HCT116 (cell line): ENCODE results near the gene CCL28. TPM values are rescaled to one million over a fixed set of nuclear protein-coding genes. Genes with fewer than 3 reads are reported as not detected.

ENCODE experiments used
- ATAC-seq: fragments of 200-7000 bp; cut with Tn5 transposase; 2 replicates; pipeline ENCODE4 v1.9.1; 2020; ENCODE audit warnings: mild to moderate bottlenecking, moderate library complexity
- BruUV-seq: library from RNA; stranded (reverse); fragments of 400-500 nt; replicated peaks from 2 replicates; lab custom pipeline; 2021; lab: Mats Ljungman, UMichigan
- CTCF ChIA-PET: fragments of 300-600 bp; sonication (Branson Sonifier 250); formaldehyde crosslinking; loops from one replicate; lab custom pipeline; 2021; ENCODE audit warnings: antibody characterized with exemption; lab: Charles Lee
- POLR2A ChIA-PET: fragments of 300-600, 350-600 bp; sonication (Branson Sonifier 250); formaldehyde crosslinking; loops from one replicate; lab custom pipeline; 2021; ENCODE audit warnings: antibody characterized with exemption; lab: Charles Lee
- RAD21 ChIA-PET, 2 experiments: fragments of 300-600 bp; sonication (Branson Sonifier 250); formaldehyde crosslinking; loops; one replicate each; lab custom pipeline; 2023; ENCODE audit warnings: low total read pairs in 2 of 2; ENCODE audit not compliant: uncharacterized antibody in 2 of 2, unreplicated experiment in 2 of 2, low non-redundant PET in 1 of 2; lab: Charles Lee
- DNase-seq: peaks from one replicate; pipeline ENCODE4 v3.0.0-alpha.2; 2010; ENCODE audit warnings: low read depth, low spot score
- H2AFZ ChIP-seq: fragments of 200-600 bp; shearing (Covaris generic), sonication (generic); 2 replicates; pipeline ENCODE4 v1.6.1; 2017; ENCODE audit warnings: low read depth, mixed run types, mixed read lengths, antibody characterized with exemption, low read length; ENCODE audit not compliant: poor library complexity, severe bottlenecking
- H3K27ac ChIP-seq: 2 replicates; pipeline ENCODE4 v1.5.1; 2012; ENCODE audit warnings: low read depth, low read length
- H3K27me3 ChIP-seq: fragments of 200-600 bp; sonication (generic); 2 replicates; pipeline ENCODE4 v1.6.1; 2016; ENCODE audit warnings: mixed run types, low read length, mixed read lengths; ENCODE audit not compliant: insufficient read depth
- H3K36me3 ChIP-seq, 2 experiments: fragments of 200-500 bp in 1 of 2; fragments of 200-600 bp in 1 of 2; sonication (Bioruptor generic) in 1 of 2; sonication (generic) in 1 of 2; 2 replicates each; pipeline versions ENCODE4 v1.5.1 to v1.6.1; 2014 to 2016; ENCODE audit warnings: low read length in 2 of 2, inconsistent platforms in 1 of 2, mixed read lengths in 1 of 2, mixed run types in 1 of 2; ENCODE audit not compliant: insufficient read depth in 2 of 2, control insufficient read depth in 1 of 2
- H3K4me1 ChIP-seq, 2 experiments: fragments of 200-600 bp in 1 of 2; sonication (generic) in 1 of 2; 2 replicates each; pipeline versions ENCODE4 v1.5.1 to v1.6.1; 2012 to 2017; ENCODE audit warnings: low read length in 2 of 2, inconsistent platforms in 1 of 2, mild to moderate bottlenecking in 1 of 2, mixed read lengths in 1 of 2, mixed run types in 1 of 2, moderate library complexity in 1 of 2; ENCODE audit not compliant: insufficient read depth in 2 of 2, control insufficient read depth in 1 of 2
- H3K4me2 ChIP-seq: fragments of 200-600 bp; sonication (generic); 2 replicates; pipeline ENCODE4 v1.6.1; 2017; ENCODE audit warnings: mixed run types, low read length, mixed read lengths
- H3K4me3 ChIP-seq, 2 experiments: fragments of 200-600 bp in 1 of 2; sonication (generic) in 1 of 2; replicated peaks in 1 of 2; 2 replicates each; pipeline ENCODE4 v1.5.1; 2011 to 2016; ENCODE audit warnings: low read length in 2 of 2, control low read depth in 1 of 2, low read depth in 1 of 2, mild to moderate bottlenecking in 1 of 2, mixed read lengths in 1 of 2, mixed run types in 1 of 2
- H3K79me2 ChIP-seq: fragments of 200-600 bp; sonication (generic); 2 replicates; pipeline ENCODE4 v1.6.1; 2017; ENCODE audit warnings: mild to moderate bottlenecking, mixed run types, low read length, moderate library complexity, mixed read lengths; ENCODE audit not compliant: insufficient read depth
- H3K9ac ChIP-seq: fragments of 200-600 bp; sonication (generic); 2 replicates; pipeline ENCODE4 v1.6.1; 2016; ENCODE audit warnings: low read length, mixed read lengths
- H3K9me2 ChIP-seq: fragments of 200-600 bp; sonication (generic), shearing (Covaris generic); 2 replicates; pipeline ENCODE4 v1.6.1; 2017; ENCODE audit warnings: mixed run types, mild to moderate bottlenecking, moderate library complexity; ENCODE audit not compliant: insufficient read depth
- H3K9me3 ChIP-seq, 2 experiments: fragments of 200-500 bp in 1 of 2; fragments of 200-600 bp in 1 of 2; sonication (Bioruptor generic) in 1 of 2; sonication (generic) in 1 of 2; 2 replicates each; pipeline ENCODE4 v1.6.1; 2014 to 2017; ENCODE audit warnings: low read length in 2 of 2, mixed read lengths in 2 of 2, inconsistent platforms in 1 of 2, low read depth in 1 of 2, mild to moderate bottlenecking in 1 of 2, mixed run types in 1 of 2, moderate library complexity in 1 of 2; ENCODE audit not compliant: control insufficient read depth in 1 of 2, insufficient read depth in 1 of 2
- H4K20me1 ChIP-seq: fragments of 200-600 bp; sonication (generic), shearing (Covaris generic); 2 replicates; pipeline ENCODE4 v1.6.1; 2017; ENCODE audit warnings: mixed run types, mild to moderate bottlenecking, moderate library complexity; ENCODE audit not compliant: insufficient read depth
- CBX3 ChIP-seq: IDR thresholded peaks from 2 replicates; pipeline ENCODE4 v1.6.1; 2012; ENCODE audit warnings: low read depth
- EZH2 ChIP-seq: fragments of 200-600 bp; sonication (generic); IDR thresholded peaks from 2 replicates; pipeline ENCODE4 v1.6.1; 2017; ENCODE audit warnings: antibody characterized with exemption, mixed run types
- EZH2phosphoT487 ChIP-seq: fragments of 200-600 bp; IDR thresholded peaks from 2 replicates; pipeline ENCODE4 v1.6.1; 2018; ENCODE audit warnings: antibody characterized with exemption, borderline replicate concordance
- FOSL1 ChIP-seq: IDR thresholded peaks from 2 replicates; pipeline ENCODE4 v1.6.1; 2012; ENCODE audit warnings: low read depth
- POLR2A ChIP-seq: IDR thresholded peaks from 2 replicates; pipeline ENCODE4 v1.7.0; 2011; ENCODE audit warnings: borderline replicate concordance; ENCODE audit not compliant: insufficient read depth, insufficient read length; ENCODE audit errors: extremely low read depth
- POLR2AphosphoS5 ChIP-seq: IDR thresholded peaks from 2 replicates; pipeline ENCODE4 v1.6.1; 2011; ENCODE audit warnings: mild to moderate bottlenecking, low read depth, low read length, moderate library complexity
- RAD21 ChIP-seq: IDR thresholded peaks from 2 replicates; pipeline ENCODE4 v1.6.1; 2012; ENCODE audit warnings: low read depth, mild to moderate bottlenecking
- SIN3A ChIP-seq: IDR thresholded peaks from 2 replicates; pipeline ENCODE4 v1.6.1; 2012; ENCODE audit warnings: low read depth
- SP1 ChIP-seq: IDR thresholded peaks from 2 replicates; pipeline ENCODE4 v1.6.1; 2012; ENCODE audit warnings: low read depth
- SRF ChIP-seq: IDR thresholded peaks from 2 replicates; pipeline ENCODE4 v1.6.1; 2012; ENCODE audit warnings: low read depth
- TCF7L2 ChIP-seq: IDR thresholded peaks from 2 replicates; pipeline ENCODE4 v1.7.0; 2011; ENCODE audit warnings: borderline replicate concordance, inconsistent platforms; ENCODE audit not compliant: insufficient read depth, insufficient read length; ENCODE audit errors: extremely low read depth
- ZNF274 ChIP-seq: fragments of 200-500 bp; sonication (Bioruptor generic); IDR thresholded peaks from 2 replicates; pipeline ENCODE4 v1.6.1; 2014; ENCODE audit warnings: mild to moderate bottlenecking, low read depth, low read length, inconsistent platforms
- intact Hi-C: fragments of 100-400 bp; cut with micrococcal nuclease; formaldehyde crosslinking; loops from 2 replicates; pipeline ENCODE4 v1.10.0; 2022
- total RNA-seq: library from RNA; stranded (reverse); gene quantifications from one replicate; pipeline ENCODE4 v1.2.1, GENCODE V29; 2021; ENCODE audit not compliant: unreplicated experiment
- TF ChIP-seq, protein P1 (sequence below): IDR thresholded peaks from 2 replicates; pipeline ENCODE4 v1.6.1; 2012
- TF ChIP-seq, protein P2 (sequence below): IDR thresholded peaks from 2 replicates; pipeline ENCODE4 v1.6.1; 2012
- TF ChIP-seq, protein P3 (sequence below): IDR thresholded peaks from 2 replicates; pipeline ENCODE4 v1.6.1; 2012; ENCODE audit warnings: low read depth

Gene CCL28
- total RNA-seq, 1 experiment from 2014 or later, result 0.25 TPM

DNA sequence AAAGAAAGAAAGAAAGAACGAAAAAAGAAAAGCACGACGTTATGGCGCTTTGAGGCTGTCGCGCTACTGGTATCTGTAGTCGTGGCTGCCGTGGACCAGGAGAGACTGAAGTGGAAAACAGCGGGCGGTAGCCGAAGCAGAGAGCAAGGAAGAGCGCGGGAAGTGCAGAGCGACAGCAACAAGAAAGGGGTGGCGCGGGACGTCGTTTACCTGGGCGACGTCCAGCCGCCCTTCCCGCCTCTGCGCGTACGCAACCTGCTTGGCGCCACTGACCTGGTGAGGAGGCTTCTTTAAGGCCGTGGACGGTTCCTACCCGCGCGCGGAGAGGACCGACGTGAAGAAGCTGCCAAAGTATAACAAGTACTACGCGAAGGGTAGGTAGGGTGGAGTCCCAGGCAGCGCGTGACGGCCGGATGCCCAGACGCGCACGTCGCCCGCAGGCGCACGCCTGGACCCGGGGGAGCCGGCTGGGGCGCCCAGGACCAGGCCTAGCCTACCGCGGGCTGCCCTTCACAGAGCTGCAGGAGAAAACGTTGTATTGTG, 15.4 kb downstream of the CCL28 start:
- no TSS peak for BruUV-seq
- no peak for ATAC-seq
- no peak overlapping the region for H2AFZ ChIP-seq
- RAD21 ChIA-PET, result no interaction called here
- no peaks in the 10 kb centered on the region for H3K79me2 ChIP-seq
- no peaks in the 10 kb centered on the region for H3K36me3 ChIP-seq
- CTCF ChIA-PET, result no interaction called here
- no peaks in the 10 kb centered on the region for H3K27me3 ChIP-seq
- H3K4me1 ChIP-seq, result no peaks in the 10 kb centered on the region
- no peaks in the 10 kb centered on the region for H4K20me1 ChIP-seq
- TF ChIP-seq, protein P1, sequence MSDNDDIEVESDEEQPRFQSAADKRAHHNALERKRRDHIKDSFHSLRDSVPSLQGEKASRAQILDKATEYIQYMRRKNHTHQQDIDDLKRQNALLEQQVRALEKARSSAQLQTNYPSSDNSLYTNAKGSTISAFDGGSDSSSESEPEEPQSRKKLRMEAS, result no peak
- TF ChIP-seq ZNF274 (no peak), SP1 (no peak), FOSL1 (no peak), EZH2 (no peak), POLR2A (no peak), SIN3A (no peak), POLR2AphosphoS5 (no peak)
- TF ChIP-seq, protein P2, sequence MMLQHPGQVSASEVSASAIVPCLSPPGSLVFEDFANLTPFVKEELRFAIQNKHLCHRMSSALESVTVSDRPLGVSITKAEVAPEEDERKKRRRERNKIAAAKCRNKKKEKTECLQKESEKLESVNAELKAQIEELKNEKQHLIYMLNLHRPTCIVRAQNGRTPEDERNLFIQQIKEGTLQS, result no peak
- intact Hi-C loops, result no loop called here
- no peaks in the 10 kb centered on the region for H3K9me2 ChIP-seq
- no peak overlapping the region for H3K27ac ChIP-seq
- no peak for DNase-seq
- no peak overlapping the region for H3K4me2 ChIP-seq
- H3K9ac ChIP-seq, result no peak overlapping the region
- H3K4me3 ChIP-seq, result no peak overlapping the region
- H3K9me3 ChIP-seq, result no peaks in the 10 kb centered on the region
- POLR2A ChIA-PET, result no interaction called here

DNA sequence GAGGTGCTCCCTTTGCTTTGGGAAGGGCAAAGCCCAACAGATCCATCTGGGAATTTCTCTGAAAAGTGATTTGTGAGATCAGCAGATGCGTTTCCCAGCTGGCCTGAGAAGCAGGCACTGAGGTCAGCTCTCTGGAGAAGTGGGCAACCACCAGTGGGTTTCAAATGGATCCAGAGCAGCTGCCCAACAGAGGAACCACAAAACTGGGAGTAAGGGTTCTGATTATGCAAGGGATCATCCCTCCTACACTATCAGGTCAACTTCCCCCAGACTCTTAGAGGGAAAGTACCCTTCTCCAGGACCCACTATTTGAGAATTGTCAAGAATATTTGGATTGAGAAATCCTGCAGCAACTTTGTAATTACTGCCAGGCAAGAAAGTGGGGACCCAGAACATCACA, 21.7 kb downstream of the CCL28 start:
- peaks cover 0 to 10% of the 10 kb centered on the region in 2 experiments; a peak in 2 of 4 replicates for H3K4me1 ChIP-seq
- intact Hi-C loops, result no loop called here
- H3K9ac ChIP-seq, result no peak overlapping the region
- CTCF ChIA-PET, result interaction anchor here (0.6 to 2.3 kb wide), 19 partner anchors 9 to 482 kb away, joined by 3 to 20 read pairs (median 6); partner anchors contain the start of genes CCL28, TMEM267 and ZNF131
- BruUV-seq, result no TSS peak
- no peak for ATAC-seq
- RAD21 ChIA-PET, result interaction anchor here (0.7 to 1.8 kb wide), 4 partner anchors 159 to 482 kb away, joined by 3 to 5 read pairs (median 4); no protein-coding TSS in a partner anchor
- H3K27ac ChIP-seq, result no peak overlapping the region
- POLR2A ChIA-PET, result no interaction called here
- H3K4me3 ChIP-seq, result no peak overlapping the region
- no peak for DNase-seq
- H3K27me3 ChIP-seq, result no peaks in the 10 kb centered on the region
- H3K79me2 ChIP-seq, result no peaks in the 10 kb centered on the region
- no peaks in the 10 kb centered on the region for H3K36me3 ChIP-seq
- no peaks in the 10 kb centered on the region for H3K9me3 ChIP-seq
- no peak overlapping the region for H3K4me2 ChIP-seq
- H3K9me2 ChIP-seq, result no peaks in the 10 kb centered on the region
- H4K20me1 ChIP-seq, result no peaks in the 10 kb centered on the region
- no peak overlapping the region for H2AFZ ChIP-seq
- TF ChIP-seq POLR2AphosphoS5, result no peak
- TF ChIP-seq TCF7L2, result no peak
- no peak for TF ChIP-seq EZH2
- no peak for TF ChIP-seq SIN3A
- TF ChIP-seq CBX3, result no peak
- TF ChIP-seq SRF, result no peak
- TF ChIP-seq POLR2A, result no peak
- TF ChIP-seq EZH2phosphoT487, result no peak
- no peak for TF ChIP-seq SP1
- TF ChIP-seq, protein P3, sequence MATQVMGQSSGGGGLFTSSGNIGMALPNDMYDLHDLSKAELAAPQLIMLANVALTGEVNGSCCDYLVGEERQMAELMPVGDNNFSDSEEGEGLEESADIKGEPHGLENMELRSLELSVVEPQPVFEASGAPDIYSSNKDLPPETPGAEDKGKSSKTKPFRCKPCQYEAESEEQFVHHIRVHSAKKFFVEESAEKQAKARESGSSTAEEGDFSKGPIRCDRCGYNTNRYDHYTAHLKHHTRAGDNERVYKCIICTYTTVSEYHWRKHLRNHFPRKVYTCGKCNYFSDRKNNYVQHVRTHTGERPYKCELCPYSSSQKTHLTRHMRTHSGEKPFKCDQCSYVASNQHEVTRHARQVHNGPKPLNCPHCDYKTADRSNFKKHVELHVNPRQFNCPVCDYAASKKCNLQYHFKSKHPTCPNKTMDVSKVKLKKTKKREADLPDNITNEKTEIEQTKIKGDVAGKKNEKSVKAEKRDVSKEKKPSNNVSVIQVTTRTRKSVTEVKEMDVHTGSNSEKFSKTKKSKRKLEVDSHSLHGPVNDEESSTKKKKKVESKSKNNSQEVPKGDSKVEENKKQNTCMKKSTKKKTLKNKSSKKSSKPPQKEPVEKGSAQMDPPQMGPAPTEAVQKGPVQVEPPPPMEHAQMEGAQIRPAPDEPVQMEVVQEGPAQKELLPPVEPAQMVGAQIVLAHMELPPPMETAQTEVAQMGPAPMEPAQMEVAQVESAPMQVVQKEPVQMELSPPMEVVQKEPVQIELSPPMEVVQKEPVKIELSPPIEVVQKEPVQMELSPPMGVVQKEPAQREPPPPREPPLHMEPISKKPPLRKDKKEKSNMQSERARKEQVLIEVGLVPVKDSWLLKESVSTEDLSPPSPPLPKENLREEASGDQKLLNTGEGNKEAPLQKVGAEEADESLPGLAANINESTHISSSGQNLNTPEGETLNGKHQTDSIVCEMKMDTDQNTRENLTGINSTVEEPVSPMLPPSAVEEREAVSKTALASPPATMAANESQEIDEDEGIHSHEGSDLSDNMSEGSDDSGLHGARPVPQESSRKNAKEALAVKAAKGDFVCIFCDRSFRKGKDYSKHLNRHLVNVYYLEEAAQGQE, result no peak
- no peak for TF ChIP-seq RAD21
